Raji (cell line): Measurements from ENCODE around the gene TBC1D5.

Experiments
- POLR2A ChIP-seq: IDR thresholded peaks from 2 replicates; pipeline ENCODE4 v1.6.1; 2011; ENCODE audit warnings: low read depth, low read length, control low read depth; ENCODE audit not compliant: insufficient read depth

TBC1D5 gene

GRCh38 chr3:17752436-17752835, 10.0 kb upstream of the TBC1D5 start:
- no peak for TF ChIP-seq POLR2A

GRCh38 chr3:17749705-17750293, 7.4 kb upstream of the TBC1D5 start:
- TF ChIP-seq POLR2A = no peak

GRCh38 chr3:17749281-17749680, 6.8 kb upstream of the TBC1D5 start:
- no peak for TF ChIP-seq POLR2A

- TF ChIP-seq POLR2A = no peak
Measured at GRCh38 chr3:17747890-17748247, 5.4 kb upstream of the TBC1D5 start.

- TF ChIP-seq POLR2A = no peak
Measured at GRCh38 chr3:17747174-17747889, 4.9 kb upstream of the TBC1D5 start.

- no peak for TF ChIP-seq POLR2A
Measured at GRCh38 chr3:17745894-17746293, 3.5 kb upstream of the TBC1D5 start.

GRCh38 chr3:17745301-17745700, 2.9 kb upstream of the TBC1D5 start:
- no peak for TF ChIP-seq POLR2A

GRCh38 chr3:17744693-17745092, 2.3 kb upstream of the TBC1D5 start:
- no peak for TF ChIP-seq POLR2A

- no peak for TF ChIP-seq POLR2A
Measured at GRCh38 chr3:17743658-17743995, 1.2 kb upstream of the TBC1D5 start.

GRCh38 chr3:17742880-17743657, 638 bp upstream of the TBC1D5 start:
- TF ChIP-seq POLR2A = peak; percentile 84

GRCh38 chr3:17741621-17742101, 770 bp downstream of the TBC1D5 start:
- TF ChIP-seq POLR2A = no peak

GRCh38 chr3:17740721-17741141, 1.7 kb downstream of the TBC1D5 start:
- TF ChIP-seq POLR2A = no peak

- no peak for TF ChIP-seq POLR2A
Measured at GRCh38 chr3:17738921-17739320, 3.5 kb downstream of the TBC1D5 start.

- no peak for TF ChIP-seq POLR2A
Measured at GRCh38 chr3:17738219-17738618, 4.2 kb downstream of the TBC1D5 start.

GRCh38 chr3:17737591-17737990, 4.8 kb downstream of the TBC1D5 start:
- no peak for TF ChIP-seq POLR2A

- TF ChIP-seq POLR2A = no peak
Measured at GRCh38 chr3:17733768-17734167, 8.7 kb downstream of the TBC1D5 start.

GRCh38 chr3:17733215-17733614, 9.2 kb downstream of the TBC1D5 start:
- TF ChIP-seq POLR2A = no peak
